ENCODE data around the gene VPS25.

- TF ChIP-seq, protein P1, sequence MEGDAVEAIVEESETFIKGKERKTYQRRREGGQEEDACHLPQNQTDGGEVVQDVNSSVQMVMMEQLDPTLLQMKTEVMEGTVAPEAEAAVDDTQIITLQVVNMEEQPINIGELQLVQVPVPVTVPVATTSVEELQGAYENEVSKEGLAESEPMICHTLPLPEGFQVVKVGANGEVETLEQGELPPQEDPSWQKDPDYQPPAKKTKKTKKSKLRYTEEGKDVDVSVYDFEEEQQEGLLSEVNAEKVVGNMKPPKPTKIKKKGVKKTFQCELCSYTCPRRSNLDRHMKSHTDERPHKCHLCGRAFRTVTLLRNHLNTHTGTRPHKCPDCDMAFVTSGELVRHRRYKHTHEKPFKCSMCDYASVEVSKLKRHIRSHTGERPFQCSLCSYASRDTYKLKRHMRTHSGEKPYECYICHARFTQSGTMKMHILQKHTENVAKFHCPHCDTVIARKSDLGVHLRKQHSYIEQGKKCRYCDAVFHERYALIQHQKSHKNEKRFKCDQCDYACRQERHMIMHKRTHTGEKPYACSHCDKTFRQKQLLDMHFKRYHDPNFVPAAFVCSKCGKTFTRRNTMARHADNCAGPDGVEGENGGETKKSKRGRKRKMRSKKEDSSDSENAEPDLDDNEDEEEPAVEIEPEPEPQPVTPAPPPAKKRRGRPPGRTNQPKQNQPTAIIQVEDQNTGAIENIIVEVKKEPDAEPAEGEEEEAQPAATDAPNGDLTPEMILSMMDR (conservative IDR thresholded peaks at IDR 0.05), result no peak
- TF ChIP-seq EZH2 (IDR thresholded peaks at IDR 0.05; ENCODE audit: low read depth), result no peak
Observed at GRCh38 chr17:42779304-42779935, 6.2 kb downstream of the VPS25 start.

All from PC-9 (cell line).